Stomach smooth muscle (tissue), 2 donors: ENCODE results near the gene GSG1L.

ENCODE experiments used
- H3K27ac ChIP-seq: one replicate; pipeline ENCODE4 v1.7.0; 2013; ENCODE audit warnings: mild to moderate bottlenecking, low read length, inconsistent platforms
- H3K27me3 ChIP-seq, 2 donors: one replicate each; pipeline ENCODE4 v1.7.0; 2013; ENCODE audit warnings: low read length in 2 of 2; ENCODE audit not compliant: insufficient read depth in 2 of 2, control insufficient read depth in 1 of 2
- H3K36me3 ChIP-seq, 2 donors: one replicate each; pipeline ENCODE4 v1.7.0; 2013; ENCODE audit warnings: low read length in 2 of 2; ENCODE audit not compliant: control insufficient read depth in 2 of 2, insufficient read depth in 2 of 2
- H3K4me1 ChIP-seq: one replicate; pipeline ENCODE4 v1.7.0; 2013; ENCODE audit warnings: low read length; ENCODE audit not compliant: control insufficient read depth, insufficient read depth
- H3K4me3 ChIP-seq, 2 donors: one replicate each; pipeline ENCODE4 v1.7.0; 2013; ENCODE audit warnings: low read length in 2 of 2
- H3K9ac ChIP-seq, 2 donors: one replicate each; pipeline ENCODE4 v1.7.0; 2013; ENCODE audit warnings: low read length in 2 of 2, mild to moderate bottlenecking in 1 of 2
- H3K9me3 ChIP-seq, 2 donors: one replicate each; pipeline ENCODE4 v1.7.0; 2013; ENCODE audit warnings: low read length in 2 of 2; ENCODE audit not compliant: control insufficient read depth in 2 of 2
- donor health status: healthy.
- donor health status: Pancreatic carcinoma.

Gene GSG1L

GRCh38 chr16:27790546-27791403 lies 272.7 kb downstream of the GSG1L start:
- Histone ChIP-seq H3K9me3 (no peaks in the 10 kb centered on the region), H3K36me3 (no peaks in the 10 kb centered on the region), H3K9ac (no peak overlapping the region), H3K4me3 (no peak overlapping the region), H3K27me3 (peaks cover 2 to 6% of the 10 kb centered on the region in 2 donors), H3K4me1 (no peaks in the 10 kb centered on the region), H3K27ac (no peak overlapping the region)

GRCh38 chr16:27789595-27790241 lies 273.8 kb downstream of the GSG1L start:
- Histone ChIP-seq H3K9me3 (no peaks in the 10 kb centered on the region), H3K4me1 (no peaks in the 10 kb centered on the region), H3K36me3 (no peaks in the 10 kb centered on the region), H3K9ac (no peak overlapping the region), H3K4me3 (no peak overlapping the region), H3K27ac (no peak overlapping the region), H3K27me3 (peaks cover 2 to 10% of the 10 kb centered on the region in 2 donors)

GRCh38 chr16:27789150-27789549 lies 274.4 kb downstream of the GSG1L start:
- Histone ChIP-seq H3K4me3 (no peak overlapping the region), H3K9me3 (no peaks in the 10 kb centered on the region), H3K9ac (no peak overlapping the region), H3K27me3 (peaks cover 5 to 10% of the 10 kb centered on the region in 2 donors), H3K4me1 (no peaks in the 10 kb centered on the region), H3K27ac (no peak overlapping the region), H3K36me3 (no peaks in the 10 kb centered on the region)

- no peak overlapping the region for H3K27ac ChIP-seq
- H3K36me3 ChIP-seq = no peaks in the 10 kb centered on the region
- no peak overlapping the region for H3K4me3 ChIP-seq
- no peaks in the 10 kb centered on the region for H3K4me1 ChIP-seq
- peaks cover 10 to 12% of the 10 kb centered on the region in 2 donors for H3K27me3 ChIP-seq
- H3K9ac ChIP-seq = no peak overlapping the region
- H3K9me3 ChIP-seq = no peaks in the 10 kb centered on the region
These were observed 275.8 kb downstream of the GSG1L start for GRCh38 chr16:27787665-27788064.

- no peaks in the 10 kb centered on the region for H3K36me3 ChIP-seq
- H3K9ac ChIP-seq = no peak overlapping the region
- H3K4me3 ChIP-seq = no peak overlapping the region
These were observed 276.4 kb downstream of the GSG1L start for GRCh38 chr16:27786923-27787625.

GRCh38 chr16:27786221-27786922 lies 277.1 kb downstream of the GSG1L start:
- Histone ChIP-seq H3K4me1 (no peaks in the 10 kb centered on the region), H3K27ac (no peak overlapping the region), H3K4me3 (no peak overlapping the region), H3K27me3 (peaks cover 10 to 12% of the 10 kb centered on the region in 2 donors), H3K9me3 (no peaks in the 10 kb centered on the region), H3K36me3 (no peaks in the 10 kb centered on the region), H3K9ac (no peak overlapping the region)

More at GRCh38 chr16:27786923-27787625, 276.4 kb downstream of the GSG1L start:
- Histone ChIP-seq H3K4me1 (no peaks in the 10 kb centered on the region), H3K9me3 (no peaks in the 10 kb centered on the region), H3K27ac (no peak overlapping the region), H3K27me3 (peaks cover 10 to 12% of the 10 kb centered on the region in 2 donors)

GRCh38 chr16:27785307-27785678 lies 278.2 kb downstream of the GSG1L start:
- Histone ChIP-seq H3K27ac (no peak overlapping the region), H3K4me3 (no peak overlapping the region), H3K9me3 (no peaks in the 10 kb centered on the region), H3K27me3 (peaks cover 10 to 12% of the 10 kb centered on the region in 2 donors), H3K4me1 (peaks cover 2% of the 10 kb centered on the region), H3K9ac (no peak overlapping the region), H3K36me3 (no peaks in the 10 kb centered on the region)

- Histone ChIP-seq H3K27me3 (peaks cover 10 to 12% of the 10 kb centered on the region in 2 donors), H3K27ac (no peak overlapping the region), H3K9ac (no peak overlapping the region), H3K4me1 (peaks cover 2% of the 10 kb centered on the region), H3K36me3 (no peaks in the 10 kb centered on the region), H3K9me3 (no peaks in the 10 kb centered on the region), H3K4me3 (no peak overlapping the region)
These were observed 278.9 kb downstream of the GSG1L start for GRCh38 chr16:27784351-27785306.

GRCh38 chr16:27781981-27782880 lies 281.3 kb downstream of the GSG1L start:
- no peak overlapping the region for H3K4me3 ChIP-seq
- H3K9me3 ChIP-seq = no peaks in the 10 kb centered on the region
- H3K27me3 ChIP-seq = peaks cover 10 to 12% of the 10 kb centered on the region in 2 donors
- H3K4me1 ChIP-seq = peaks cover 2% of the 10 kb centered on the region
- H3K9ac ChIP-seq = no peak overlapping the region
- peaks cover 0 to under 1% of the 10 kb centered on the region in 2 donors for H3K36me3 ChIP-seq
- H3K27ac ChIP-seq = no peak overlapping the region
